HG02981 (cell line): ENCODE measurements around the gene SPNS2.

ENCODE experiments used
- ATAC-seq: cut with Tn5 transposase; IDR thresholded peaks from one replicate; pipeline ENCODE4 v1.9.1; 2021; ENCODE audit warnings: mild to moderate bottlenecking, moderate library complexity; ENCODE audit not compliant: unreplicated experiment

Gene SPNS2

GRCh38 chr17:4584917-4585637 lies 86.4 kb downstream of the SPNS2 start:
- ATAC-seq, result no peak

GRCh38 chr17:4585638-4585994 lies 86.9 kb downstream of the SPNS2 start:
- no peak for ATAC-seq

GRCh38 chr17:4586043-4586442 lies 87.4 kb downstream of the SPNS2 start:
- ATAC-seq, result no peak

GRCh38 chr17:4587195-4587594 lies 88.5 kb downstream of the SPNS2 start:
- ATAC-seq, result no peak

- ATAC-seq, result no peak
These were observed 89.1 kb downstream of the SPNS2 start for GRCh38 chr17:4587803-4588202.

- ATAC-seq, result no peak
These were observed 89.7 kb downstream of the SPNS2 start for GRCh38 chr17:4588391-4588790.
